NCI-H1092 treated with DMSO at 0.1 percent for 48 hours (cell line): Measurements from ENCODE around the gene SH2D2A.
A peak's percentile ranks its signal among the peaks of the same experiment; 100 is the strongest.

Experiments
- DNase-seq: peaks from one replicate; lab custom pipeline; 2025; lab: John Stamatoyannopoulos, UW

Gene SH2D2A

GRCh38 chr1:156823210-156823790 lies 6.7 kb upstream of the SH2D2A start:
- no peak for DNase-seq

GRCh38 chr1:156822680-156823079 lies 6.0 kb upstream of the SH2D2A start:
- DNase-seq = no peak

- no peak for DNase-seq
Measured at GRCh38 chr1:156821801-156822200, 5.2 kb upstream of the SH2D2A start.

- no peak for DNase-seq
Measured at GRCh38 chr1:156815961-156816422, 656 bp downstream of the SH2D2A start.

GRCh38 chr1:156815307-156815826 lies 1.3 kb downstream of the SH2D2A start:
- no peak for DNase-seq

GRCh38 chr1:156814571-156815260 lies 1.9 kb downstream of the SH2D2A start:
- no peak for DNase-seq

GRCh38 chr1:156813750-156814570 lies 2.7 kb downstream of the SH2D2A start:
- DNase-seq = peak; percentile 65

- DNase-seq = no peak
Measured at GRCh38 chr1:156813298-156813697, 3.4 kb downstream of the SH2D2A start.

- no peak for DNase-seq
Measured at GRCh38 chr1:156812293-156812990, 4.2 kb downstream of the SH2D2A start.

- no peak for DNase-seq
Measured at GRCh38 chr1:156811168-156811567, 5.5 kb downstream of the SH2D2A start.

- no peak for DNase-seq
Measured at GRCh38 chr1:156809711-156810366, 6.8 kb downstream of the SH2D2A start.

- DNase-seq = no peak
Measured at GRCh38 chr1:156809281-156809680, 7.4 kb downstream of the SH2D2A start.

GRCh38 chr1:156808186-156809030 lies 8.2 kb downstream of the SH2D2A start:
- DNase-seq = no peak

- DNase-seq = no peak
Measured at GRCh38 chr1:156807627-156808026, 9.0 kb downstream of the SH2D2A start.

GRCh38 chr1:156806512-156807440 lies 9.9 kb downstream of the SH2D2A start:
- no peak for DNase-seq

GRCh38 chr1:156805766-156806511 lies 10.7 kb downstream of the SH2D2A start:
- DNase-seq = no peak

- DNase-seq = peak; percentile 76
Measured at GRCh38 chr1:156804572-156805243, 11.9 kb downstream of the SH2D2A start.

GRCh38 chr1:156804026-156804425 lies 12.6 kb downstream of the SH2D2A start:
- no peak for DNase-seq
